HepG2 (cell line): ENCODE measurements around the gene FGF18. TPM values are rescaled to one million over a fixed set of nuclear protein-coding genes. Genes with fewer than 3 reads are reported as not detected.
"Not testable (repeated sequence)": the region's sequence is repeated elsewhere in the genome, so short reads cannot be mapped to it uniquely, and the experiment has no call there.

Source experiments
- ATAC-seq: fragments of 200-7000 bp; cut with Tn5 transposase; 3 replicates; pipeline ENCODE4 v1.9.1; 2020; ENCODE audit warnings: mild to moderate bottlenecking, moderate library complexity
- BruUV-seq: library from RNA; stranded (reverse); fragments of 400-500 nt; replicated peaks from 2 replicates; lab custom pipeline; 2021; lab: Mats Ljungman, UMichigan
- CTCF ChIA-PET: fragments of 300-600 bp; formaldehyde crosslinking; extraction: SDS; loops from one replicate; lab custom pipeline; 2021; ENCODE audit warnings: low total read pairs, inconsistent platforms, low intra/inter-chr PET ratio; lab: Yijun Ruan, JAX
- POLR2A ChIA-PET: fragments of 350-600 bp; sonication (Branson Sonifier 250); formaldehyde crosslinking; loops from one replicate; lab custom pipeline; 2020; ENCODE audit warnings: antibody characterized with exemption, inconsistent platforms; lab: Yijun Ruan, JAX
- DNase-seq: peaks from one replicate; pipeline ENCODE4 v3.0.0-alpha.2; 2015; ENCODE audit warnings: low spot score
- FAIRE-seq: peaks from 3 replicates; lab custom pipeline; 2011; peaks lifted over from hg19 to GRCh38; lab: Jason Lieb, UNC
- H2AFZ ChIP-seq: one replicate; pipeline ENCODE4 v1.6.1; 2011; ENCODE audit warnings: low read length, inconsistent platforms
- H3K27ac ChIP-seq: fragments of 300-600 bp; 3 replicates; pipeline ENCODE4 v1.8.0; 2011; ENCODE audit warnings: mixed run types, mild to moderate bottlenecking, mixed read lengths, low read length, inconsistent platforms; ENCODE audit not compliant: insufficient read depth; ENCODE audit errors: extremely low read length
- H3K27me3 ChIP-seq, 2 experiments: fragments of 200-600 bp in 1 of 2; 2 replicates in 1 of 2; 3 replicates in 1 of 2; pipeline versions ENCODE4 v1.6.0 to v1.8.0; 2011; ENCODE audit warnings: low read length in 2 of 2, mild to moderate bottlenecking in 2 of 2, moderate library complexity in 2 of 2, inconsistent platforms in 1 of 2; ENCODE audit not compliant: insufficient read depth in 2 of 2, control insufficient read depth in 1 of 2
- H3K36me3 ChIP-seq, 2 experiments: fragments of 200-600 bp in 1 of 2; replicated peaks in 1 of 2; 2 replicates in 1 of 2; 3 replicates in 1 of 2; pipeline versions ENCODE4 v1.5.1 to v1.8.0; 2011; ENCODE audit warnings: low read length in 2 of 2, inconsistent platforms in 1 of 2; ENCODE audit not compliant: insufficient read depth in 2 of 2, control insufficient read depth in 1 of 2
- H3K4me1 ChIP-seq: 2 replicates; pipeline ENCODE4 v1.5.1; 2012; ENCODE audit warnings: low read length, inconsistent platforms; ENCODE audit not compliant: insufficient read depth
- H3K4me2 ChIP-seq: 2 replicates; pipeline ENCODE4 v1.6.0; 2011; ENCODE audit warnings: low read depth, low read length, inconsistent platforms
- H3K4me3 ChIP-seq, 3 experiments: fragments of 200-600 bp in 1 of 3; sonication (generic), shearing (Covaris generic) in 1 of 3; replicated peaks in 1 of 3; 2 replicates each; pipeline ENCODE4 v1.5.1; 2011 to 2016; ENCODE audit warnings: low read length in 3 of 3, inconsistent platforms in 2 of 3, low read depth in 2 of 3, mild to moderate bottlenecking in 2 of 3, control low read depth in 1 of 3, mixed read lengths in 1 of 3; ENCODE audit not compliant: insufficient read depth in 1 of 3
- H3K79me2 ChIP-seq: one replicate; pipeline ENCODE4 v1.6.1; 2011; ENCODE audit warnings: low read length, inconsistent platforms; ENCODE audit not compliant: insufficient read depth
- H3K9ac ChIP-seq: 2 replicates; pipeline ENCODE4 v1.6.0; 2011; ENCODE audit warnings: mild to moderate bottlenecking, low read depth, low read length, inconsistent platforms; ENCODE audit not compliant: insufficient read depth
- H3K9me3 ChIP-seq: 2 replicates; pipeline ENCODE4 v1.5.1; 2012; ENCODE audit warnings: mild to moderate bottlenecking, low read length
- H4K20me1 ChIP-seq: 2 replicates; pipeline ENCODE4 v1.6.0; 2011; ENCODE audit warnings: inconsistent platforms, mild to moderate bottlenecking, low read length, moderate library complexity; ENCODE audit not compliant: insufficient read depth
- AGO2 ChIP-seq: fragments of 200-400 bp; formaldehyde crosslinking; optimal IDR thresholded peaks from 2 replicates; pipeline ENCODE3; 2017; ENCODE audit warnings: mild to moderate bottlenecking, low read depth, low read length, moderate library complexity
- ARNT ChIP-seq: fragments of 450-650 bp; IDR thresholded peaks from 2 replicates; pipeline ENCODE4 v1.6.1; 2017
- CENPX ChIP-seq: sonication (generic); formaldehyde crosslinking; IDR thresholded peaks from 2 replicates; pipeline ENCODE4 v1.9.0; 2021; ENCODE audit warnings: mild to moderate bottlenecking, missing genetic modification reagents, moderate library complexity
- MATR3 ChIP-seq: sonication (generic); formaldehyde crosslinking; IDR thresholded peaks from 2 replicates; pipeline ENCODE4 v1.4.0; 2020; ENCODE audit warnings: missing genetic modification reagents
- PAF1 ChIP-seq: IDR thresholded peaks from 2 replicates; pipeline ENCODE4 v1.6.1; 2016; ENCODE audit warnings: missing genetic modification reagents, missing compliant biosample characterization
- POLR2AphosphoS2 ChIP-seq: IDR thresholded peaks from 2 replicates; pipeline ENCODE4 v1.6.1; 2011; ENCODE audit warnings: low read depth, low read length, improper control_type of control experiment
- POLR2AphosphoS5 ChIP-seq: IDR thresholded peaks from 2 replicates; pipeline ENCODE4 v1.6.1; 2012; ENCODE audit warnings: low read depth, low read length
- POLR2G ChIP-seq: fragments of 200-400 bp; formaldehyde crosslinking; IDR thresholded peaks from 2 replicates; pipeline ENCODE4 v1.6.1; 2018; ENCODE audit warnings: mild to moderate bottlenecking, low read depth, low read length, moderate library complexity
- RBM22 ChIP-seq: fragments of 200-400 bp; formaldehyde crosslinking; optimal IDR thresholded peaks from 2 replicates; pipeline ENCODE3; 2017; ENCODE audit warnings: mild to moderate bottlenecking, low read length, moderate library complexity
- RORA ChIP-seq: sonication (generic); formaldehyde crosslinking; IDR thresholded peaks from 2 replicates; pipeline ENCODE4 v1.5.0; 2020; ENCODE audit warnings: mild to moderate bottlenecking, missing genetic modification reagents, moderate library complexity
- SSRP1 ChIP-seq: IDR thresholded peaks from 2 replicates; pipeline ENCODE4 v1.6.1; 2016; ENCODE audit warnings: control low read depth
- ZNF563 ChIP-seq: sonication (generic); formaldehyde crosslinking; IDR thresholded peaks from 2 replicates; pipeline ENCODE4 v1.8.0; 2022; ENCODE audit warnings: mild to moderate bottlenecking, moderate library complexity, missing genetic modification reagents
- ZNF720 ChIP-seq: sonication (generic); formaldehyde crosslinking; IDR thresholded peaks from 2 replicates; pipeline ENCODE4 v1.4.0; 2020; ENCODE audit warnings: missing genetic modification reagents
- WGBS: methylation state at CpG from one replicate; pipeline ENCODE4 v1.1.6; 2017; ENCODE audit warnings: low lambda C conversion rate; 5-methylcytosine and 5-hydroxymethylcytosine counted together
- in situ Hi-C: cut with HindIII; loops from 2 replicates; pipeline ENCODE4 v1.10.0; 2017; ENCODE audit warnings: low pct_unique_long_range_greater_than_20kb; ENCODE audit not compliant: extremely low pct_ligation_motif_present
- intact Hi-C: fragments of 100-400 bp; cut with micrococcal nuclease; formaldehyde crosslinking; loops from one replicate; pipeline ENCODE4 v1.10.0; 2022; ENCODE audit not compliant: unreplicated experiment
- polyA plus RNA-seq, 8 experiments: library from polyadenylated mRNA; depleted of rRNA in 3 of 8; stranded (reverse) in 7 of 8; unstranded in 1 of 8; fragments of >200 nt; fragmentation: Illumina TruSeq in 4 of 8; extraction: Trizol in 4 of 8; gene quantifications; 2 replicates each; pipeline versions ENCODE4 v1.2.1 to v1.2.3, GENCODE V29; 2011 to 2016; ENCODE audit warnings: low read depth in 4 of 8, missing spikeins in 1 of 8, mixed read lengths in 1 of 8; ENCODE audit not compliant: insufficient read depth in 1 of 8
- total RNA-seq, 5 experiments: library from RNA; depleted of rRNA; stranded (reverse); fragments of >200 nt; fragmentation: Illumina TruSeq; extraction: Trizol; gene quantifications; 2 replicates each; pipeline ENCODE4 v1.2.3, GENCODE V29; 2016; ENCODE audit warnings: low read depth in 1 of 5
- TF ChIP-seq, protein P1 (sequence below): sonication (generic); formaldehyde crosslinking; IDR thresholded peaks from 2 replicates; pipeline ENCODE4 v1.4.0; 2020; ENCODE audit warnings: mild to moderate bottlenecking, missing genetic modification reagents

FGF18 gene
- total and polyA plus RNA-seq, 2 of the 13 experiments (the other 11 are each of a cell fraction or from before 2014, with no cell fraction given): not detected

DNA sequence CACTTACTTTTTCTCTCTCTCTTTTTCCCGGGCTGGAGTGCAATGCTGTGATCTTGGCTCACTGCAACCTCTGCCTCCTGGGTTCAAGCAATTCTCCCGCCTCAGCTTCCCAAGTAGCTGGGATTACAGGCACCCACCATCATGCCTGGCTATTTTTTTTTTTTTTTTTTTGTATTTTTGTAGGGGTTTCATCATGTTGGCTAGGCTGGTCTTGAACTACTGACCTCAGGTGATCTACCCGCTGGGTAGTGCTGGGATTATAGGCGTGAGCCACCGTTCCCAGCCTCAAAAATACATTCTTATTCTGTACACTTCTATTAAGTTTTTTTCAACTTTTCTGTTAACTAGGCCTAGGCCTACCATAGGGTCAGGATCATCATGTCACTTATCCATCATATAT, 5.5 kb upstream of the FGF18 start:
- POLR2A ChIA-PET, H3K27me3 ChIP-seq, ATAC-seq, H3K4me1 ChIP-seq, H3K4me2 ChIP-seq, CTCF ChIA-PET, in situ Hi-C loops, H3K9me3 ChIP-seq, H2AFZ ChIP-seq, H3K4me3 ChIP-seq, FAIRE-seq, H3K9ac ChIP-seq, intact Hi-C loops, BruUV-seq, DNase-seq, H3K27ac ChIP-seq: not testable (repeated sequence)
- Histone ChIP-seq H3K36me3 (peaks cover 5 to 40% of the 10 kb centered on the region in 2 experiments; a peak in 4 of 5 replicates), H4K20me1 (peaks cover 56% of the 10 kb centered on the region), H3K79me2 (peaks cover 10% of the 10 kb centered on the region)
- TF ChIP-seq AGO2 (peak; percentile 13), PAF1 (CRISPR knock-in tag) (0 out of 2 replicates have a peak, but pooled peaks have one; percentile 34)
- WGBS: 93% methylated on average over 5 of the region's 5 CpGs

DNA sequence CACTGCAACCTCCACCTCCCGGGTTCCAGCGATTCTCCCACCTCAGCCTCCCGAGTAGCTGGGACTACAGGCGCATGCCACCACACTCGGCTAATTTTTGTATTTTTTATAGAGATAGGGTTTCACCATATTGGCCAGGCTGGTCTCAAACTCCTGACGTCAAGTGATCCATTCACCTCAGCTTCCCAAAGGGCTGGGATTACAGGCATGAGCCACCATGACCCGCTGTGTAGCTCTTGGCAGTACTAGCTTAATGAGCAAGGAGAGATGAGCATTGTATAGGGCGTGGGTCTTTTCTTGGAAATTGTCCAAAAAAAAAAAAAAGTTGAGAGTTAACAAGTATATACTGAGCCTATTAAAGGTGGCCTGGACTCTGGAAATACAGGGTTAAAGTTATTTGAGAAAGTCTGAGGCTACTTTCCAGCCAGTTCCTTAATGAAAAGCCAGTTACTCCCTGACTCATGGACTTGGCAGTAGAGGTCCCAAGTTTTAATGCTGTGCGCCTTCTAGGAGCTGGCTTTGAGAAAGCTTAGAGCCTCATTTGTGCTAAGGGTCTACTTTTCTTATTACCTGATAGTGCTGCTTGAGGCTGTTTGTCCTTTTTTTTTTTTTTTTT, 4.2 kb upstream of the FGF18 start:
- Histone ChIP-seq H4K20me1 (peaks cover 46% of the 10 kb centered on the region), H2AFZ (no peak overlapping the region), H3K9ac (no peak overlapping the region), H3K4me2 (no peak overlapping the region), H3K27ac (no peak overlapping the region), H3K36me3 (peaks cover 3 to 29% of the 10 kb centered on the region in 2 experiments; a peak in 4 of 5 replicates), H3K4me3 (no peak overlapping the region), H3K4me1 (peaks cover 11% of the 10 kb centered on the region), H3K9me3 (no peaks in the 10 kb centered on the region), H3K79me2 (no peaks in the 10 kb centered on the region), H3K27me3 (peaks cover 0 to 2% of the 10 kb centered on the region in 2 experiments; a peak in 1 of 5 replicates)
- in situ Hi-C loops: loop anchor here (5.0 kb wide), 3 partner anchors 437 to 627 kb away; no protein-coding TSS in a partner anchor
- WGBS: 96% methylated on average over 9 of the region's 9 CpGs
- ATAC-seq (0 out of 3 replicates have a peak, but pooled peaks have one; percentile 1), DNase-seq (no peak), FAIRE-seq (no peak)
- no TSS peak for BruUV-seq
- intact Hi-C loops: loop anchor here (5.0 kb wide), 1 partner anchor 627 kb away; no protein-coding TSS in a partner anchor
- ChIA-PET POLR2A (no interaction called here), CTCF (no interaction called here)
- TF ChIP-seq ARNT: no peak
- no peak for TF ChIP-seq MATR3 (CRISPR knock-in tag)
- TF ChIP-seq, protein P1, sequence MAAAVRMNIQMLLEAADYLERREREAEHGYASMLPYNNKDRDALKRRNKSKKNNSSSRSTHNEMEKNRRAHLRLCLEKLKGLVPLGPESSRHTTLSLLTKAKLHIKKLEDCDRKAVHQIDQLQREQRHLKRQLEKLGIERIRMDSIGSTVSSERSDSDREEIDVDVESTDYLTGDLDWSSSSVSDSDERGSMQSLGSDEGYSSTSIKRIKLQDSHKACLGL (CRISPR knock-in tag): no peak
- 0 out of 2 replicates have a peak, but pooled peaks have one; percentile 16 for TF ChIP-seq POLR2AphosphoS2
- TF ChIP-seq POLR2AphosphoS5: peak; percentile 18; the same call in 1 of the 2 replicates
- TF ChIP-seq RORA: no peak
- no peak for TF ChIP-seq CENPX (CRISPR knock-in tag)
- TF ChIP-seq ZNF563 (CRISPR knock-in tag): no peak
- no peak for TF ChIP-seq ZNF720 (CRISPR knock-in tag)
- TF ChIP-seq POLR2G: peak; percentile 31; the same call in 1 of the 2 replicates
- TF ChIP-seq RBM22: peak; percentile 16
- TF ChIP-seq SSRP1 (CRISPR knock-in tag): no peak
